T47D (cell line): ENCODE results near the gene PDLIM7.
A peak's percentile ranks its signal among the peaks of the same experiment; 100 is the strongest.
"Not testable (repeated sequence)": the region's sequence is repeated elsewhere in the genome, so short reads cannot be mapped to it uniquely, and the experiment has no call there.

Experiments used
- DNase-seq, 2 experiments: peaks; one replicate each; pipeline versions ENCODE4 v3.0.0 to v3.0.0-alpha.2; 2011 to 2012; ENCODE audit warnings: low read depth in 1 of 2, low spot score in 1 of 2
- JUND ChIP-seq: IDR thresholded peaks from 2 replicates; pipeline ENCODE4 v1.6.1; 2012; ENCODE audit warnings: low read depth
- in situ Hi-C: cut with HindIII; loops from 2 replicates; pipeline ENCODE4 v1.10.0; 2016; ENCODE audit warnings: low sequenced_read_pairs, low pct_unique_long_range_greater_than_20kb

The PDLIM7 gene

DNA sequence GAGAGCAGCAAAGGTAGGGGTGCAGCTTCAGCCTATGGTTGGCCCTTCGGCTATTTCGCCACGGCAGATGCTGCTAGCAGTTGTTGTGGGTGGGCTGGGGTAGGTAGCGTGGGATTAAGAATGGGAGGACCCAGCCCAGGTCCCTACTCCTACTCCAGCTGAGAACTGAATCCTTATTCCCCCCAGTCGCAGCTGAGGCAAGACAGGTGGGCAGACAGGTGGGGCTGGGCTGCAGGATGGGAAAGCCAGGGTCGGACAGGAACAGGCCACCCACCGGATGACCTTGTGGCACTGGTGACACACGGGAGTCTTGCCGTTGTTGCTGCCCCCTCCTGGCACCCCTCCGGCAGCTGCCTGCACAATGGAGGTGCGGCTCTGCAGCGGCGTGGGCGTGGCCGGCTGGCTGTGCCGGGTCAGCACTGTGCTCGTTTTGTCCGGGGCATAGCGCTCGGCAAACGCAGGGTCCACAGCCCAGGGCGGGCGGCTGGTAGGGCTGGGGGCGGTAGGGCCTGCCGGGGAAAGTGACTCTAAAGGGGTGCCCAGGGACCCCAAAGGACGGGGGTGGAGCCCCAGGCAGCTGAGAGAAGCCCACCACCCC is 8.2 kb downstream of the PDLIM7 start:
- DNase-seq, result no peak
- no peak for TF ChIP-seq JUND
- in situ Hi-C loops, result no loop called here

DNA sequence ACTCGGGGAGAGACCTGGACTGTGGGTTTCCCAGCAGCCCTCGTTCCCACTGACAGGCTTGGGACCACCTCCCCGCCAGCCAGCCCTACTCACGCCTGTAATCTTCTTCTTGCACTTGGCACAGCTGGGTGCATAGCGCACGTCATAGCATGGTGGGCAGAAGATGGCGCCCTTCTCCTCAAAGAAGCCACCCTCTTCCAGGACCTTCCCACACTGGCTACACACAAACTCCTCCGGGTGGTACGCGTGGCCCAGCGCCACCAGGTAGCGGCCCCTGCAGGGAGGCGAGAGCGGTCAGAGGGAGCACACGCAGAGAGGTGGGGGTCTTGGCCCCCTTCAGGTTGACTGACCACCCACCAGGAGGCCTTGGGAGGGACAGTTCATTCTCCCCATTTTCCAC is 9.4 kb downstream of the PDLIM7 start:
- in situ Hi-C loops, result no loop called here
- TF ChIP-seq JUND, result no peak

GRCh38 chr5:177487144-177487543 is 10.3 kb downstream of the PDLIM7 start:
- TF ChIP-seq JUND, result no peak
- in situ Hi-C loops, result no loop called here
- no peak for DNase-seq

More for the DNA sequence above, 9.4 kb downstream of the PDLIM7 start:
- DNase-seq, result no peak

GRCh38 chr5:177486256-177486655 is 11.1 kb downstream of the PDLIM7 start:
- no peak for DNase-seq
- TF ChIP-seq JUND, result no peak
- in situ Hi-C loops, result no loop called here

DNA sequence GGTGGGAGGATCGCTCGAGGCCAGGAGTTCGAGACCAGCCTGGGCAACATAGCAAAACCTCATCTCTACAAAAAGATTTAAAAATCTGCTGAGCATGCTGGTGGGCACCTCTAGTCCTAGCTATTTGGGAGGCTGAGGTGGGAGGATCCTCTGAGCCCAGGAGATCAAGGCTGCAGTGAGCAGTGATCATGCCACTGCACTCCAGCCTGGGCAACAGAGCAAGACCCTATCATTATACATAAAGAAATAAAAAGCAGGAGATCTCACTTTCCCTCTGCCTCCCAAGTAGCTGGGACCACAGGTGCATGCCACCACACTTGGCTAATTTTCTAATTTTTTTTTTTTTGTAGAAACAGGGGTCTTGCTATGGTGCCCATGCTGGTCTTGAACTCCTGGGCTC is 11.7 kb downstream of the PDLIM7 start:
- in situ Hi-C loops, result not testable (repeated sequence)

DNA sequence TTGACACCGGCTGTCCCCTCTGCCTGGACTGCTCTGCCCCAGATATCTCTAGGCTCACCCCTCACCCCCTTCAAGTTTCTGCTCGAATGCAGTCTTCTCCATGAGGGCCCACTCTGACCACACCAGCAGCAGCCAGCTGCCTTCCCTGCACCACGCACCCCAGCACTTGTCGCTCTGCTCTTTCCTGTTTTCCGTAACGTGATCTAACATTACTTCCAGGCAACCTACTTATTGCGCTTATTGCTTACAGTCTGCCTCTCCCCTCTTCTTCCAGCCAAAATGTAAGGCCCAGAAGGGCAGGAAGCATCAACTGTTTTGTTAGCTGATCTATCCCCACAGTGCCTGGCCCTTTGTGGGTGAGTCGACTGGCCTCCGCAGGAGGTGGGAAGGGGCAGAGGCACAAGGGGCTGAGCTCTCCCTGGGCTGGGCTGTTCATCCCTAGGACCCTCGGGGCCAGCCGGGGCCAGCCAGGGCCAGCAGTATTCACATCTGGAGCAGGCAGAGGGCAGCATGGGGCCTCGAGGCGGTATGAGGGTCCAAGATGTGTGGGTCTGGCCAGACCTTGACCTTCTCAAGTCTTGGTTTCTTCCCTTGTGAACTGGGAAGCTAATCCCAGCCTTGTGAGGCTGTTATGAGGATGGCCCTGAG is 12.4 kb downstream of the PDLIM7 start:
- in situ Hi-C loops, result no loop called here
- TF ChIP-seq JUND, result no peak
- no peak for DNase-seq

More for the DNA sequence above, 11.7 kb downstream of the PDLIM7 start:
- DNase-seq, result not testable (repeated sequence)

- DNase-seq, result no peak
- in situ Hi-C loops, result no loop called here
- no peak for TF ChIP-seq JUND
Observed at GRCh38 chr5:177483994-177484901, 13.2 kb downstream of the PDLIM7 start.

GRCh38 chr5:177483042-177483441 is 14.4 kb downstream of the PDLIM7 start:
- in situ Hi-C loops, result no loop called here

DNA sequence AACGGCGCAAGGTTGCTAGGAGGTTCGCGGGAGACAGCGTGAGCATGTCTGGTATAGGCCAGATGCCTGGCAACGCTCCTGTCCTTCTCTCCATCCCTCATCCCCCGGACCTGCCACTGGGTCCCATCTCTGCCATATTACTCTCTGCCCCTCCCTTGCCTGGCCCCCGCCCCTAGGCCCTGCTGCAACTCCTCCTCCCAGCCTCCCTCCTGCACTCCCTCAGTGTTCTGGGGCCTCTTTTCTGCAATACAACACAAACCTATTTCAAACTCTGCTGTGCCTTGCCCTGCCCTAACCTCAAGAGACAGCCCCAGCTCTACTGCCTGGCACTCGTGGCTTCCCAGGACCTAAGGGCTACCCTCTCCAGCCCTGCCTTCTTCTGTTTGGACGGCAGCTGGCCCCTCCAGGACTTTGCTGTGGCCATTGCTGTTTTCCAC is 15.0 kb downstream of the PDLIM7 start:
- no peak for TF ChIP-seq JUND
- in situ Hi-C loops, result no loop called here
- DNase-seq, result no peak

More at GRCh38 chr5:177483042-177483441, 14.4 kb downstream of the PDLIM7 start:
- TF ChIP-seq JUND, result no peak
- no peak for DNase-seq

- in situ Hi-C loops, result no loop called here
- no peak for TF ChIP-seq JUND
- DNase-seq, result no peak
Observed at GRCh38 chr5:177479774-177480173, 17.6 kb downstream of the PDLIM7 start.

DNA sequence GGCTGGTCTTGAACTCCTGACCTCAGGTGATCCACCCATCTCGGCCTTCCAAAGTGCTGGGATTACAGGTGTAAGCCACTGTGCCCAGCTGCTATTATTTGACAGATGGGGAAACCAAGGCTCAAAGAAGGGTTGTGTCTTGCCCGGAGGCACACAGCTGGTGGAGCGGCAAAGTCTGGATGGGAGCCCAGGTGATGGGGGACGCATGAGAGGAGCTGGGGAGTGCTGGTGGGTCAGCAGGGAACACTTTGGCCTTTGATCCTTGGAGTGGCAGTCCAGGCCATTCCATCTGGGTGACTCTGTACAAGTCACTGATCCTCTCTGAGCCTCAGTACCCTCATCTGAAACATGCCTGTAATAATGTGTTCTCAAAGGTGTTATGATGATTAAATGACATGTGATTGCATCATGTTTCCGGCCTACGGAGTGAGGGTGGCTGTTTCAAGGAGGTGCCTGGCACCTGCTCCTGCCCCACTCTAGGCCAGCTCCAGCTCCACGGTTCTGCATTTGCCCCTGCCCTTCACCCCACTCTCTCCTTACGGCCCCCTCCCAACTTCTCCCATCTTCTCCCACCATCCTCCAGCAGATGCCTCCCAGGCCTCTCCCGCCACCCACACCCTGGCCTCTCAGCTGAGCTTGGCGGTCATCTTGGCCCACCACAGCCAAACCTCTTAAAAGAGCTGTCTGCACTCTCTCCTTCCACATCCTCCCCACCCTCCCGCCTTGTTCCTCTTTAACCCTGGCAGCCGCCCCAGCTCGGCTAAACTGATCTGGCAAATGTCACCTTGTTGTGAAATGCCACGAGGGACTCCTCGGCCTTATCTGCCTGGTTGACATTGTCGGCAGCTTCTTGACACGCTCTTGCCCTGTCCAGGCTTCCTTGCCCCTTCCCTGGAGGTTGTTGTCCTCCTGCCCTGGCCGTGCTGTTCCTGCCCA is 18.4 kb downstream of the PDLIM7 start:
- in situ Hi-C loops, result no loop called here
- peak in 1 of 2 experiments; percentile 25 for DNase-seq
- TF ChIP-seq JUND, result no peak

- DNase-seq, result no peak
- TF ChIP-seq JUND, result no peak
- in situ Hi-C loops, result no loop called here
Observed at GRCh38 chr5:177477701-177478477, 19.5 kb downstream of the PDLIM7 start.
